ENCODE results near the gene DPP4. TPM values are rescaled to one million over a fixed set of nuclear protein-coding genes. Genes with fewer than 3 reads are reported as not detected.

Gene DPP4
- total RNA-seq, 1 experiment from 2014 or later: 2.8 TPM

DNA sequence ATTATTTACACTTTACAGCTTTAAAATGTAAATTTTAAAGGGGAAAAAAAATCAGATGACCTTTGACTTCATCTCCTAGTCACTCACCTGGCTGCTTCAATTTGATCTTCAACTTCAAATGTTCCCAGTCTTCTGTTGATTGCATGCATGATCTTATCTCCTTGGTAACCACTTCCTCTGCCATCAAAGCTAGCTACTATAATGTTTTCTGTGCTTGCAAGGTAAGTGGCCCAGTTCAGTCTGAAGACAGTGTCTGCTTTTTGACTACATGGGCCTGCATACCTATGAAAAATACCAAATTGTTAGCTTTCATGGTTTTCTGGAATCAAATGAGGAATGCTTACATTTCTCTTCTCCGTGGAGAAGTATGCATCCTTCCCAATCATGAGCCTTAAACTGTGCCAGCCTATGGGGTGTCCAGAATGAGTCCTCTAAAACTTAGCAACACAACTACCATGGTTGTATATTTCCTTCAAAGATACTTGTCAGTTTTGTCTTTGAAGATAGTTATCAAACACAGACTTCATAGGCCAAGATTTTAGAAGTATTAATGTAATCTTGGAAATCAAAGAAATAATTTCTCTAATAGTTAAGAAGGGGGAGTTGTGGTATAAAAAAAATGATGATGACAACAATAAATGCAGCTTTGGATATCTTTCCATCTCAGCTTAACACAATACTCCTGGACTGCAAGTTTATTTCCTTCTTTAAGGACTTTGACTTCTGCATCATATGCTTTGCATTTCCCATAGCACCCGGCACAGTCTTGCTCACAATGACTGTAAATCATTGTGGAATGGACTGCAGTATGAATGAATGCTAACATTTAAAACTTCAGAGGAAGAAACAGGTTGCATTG lies 62.1 kb downstream of the DPP4 start:
- H2BK5ac ChIP-seq (ENCODE audit: insufficient read length, low read length): no peak overlapping the region
- H3K18ac ChIP-seq (ENCODE audit: insufficient read length, low read depth, low read length): no peak overlapping the region
- H2AK5ac ChIP-seq (ENCODE audit: insufficient read length, low read length): no peak overlapping the region
- peaks cover 12 to 14% of the 10 kb centered on the region in 2 experiments for H3K4me1 Mint-ChIP-seq
- H2BK120ac ChIP-seq (ENCODE audit: low read depth, low read length, poor library complexity, severe bottlenecking): no peak overlapping the region
- H2BK12ac ChIP-seq (ENCODE audit: insufficient read length, low read depth, low read length): no peak overlapping the region
- no peak overlapping the region for H2AFZ ChIP-seq (ENCODE audit: low read length)
- H3K27me3 Mint-ChIP-seq (ENCODE audit: low read depth): no peaks in the 10 kb centered on the region
- no peaks in the 10 kb centered on the region for H3K27me3 ChIP-seq (ENCODE audit: insufficient read depth, low read length)
- H3K14ac ChIP-seq (ENCODE audit: insufficient read depth, low read length): no peak overlapping the region
- no CpG with 5 or more reads among the region's 2 CpGs for WGBS (ENCODE audit: extremely low coverage, insufficient read length, low lambda C conversion rate)
- no peaks in the 10 kb centered on the region for H3K23me2 ChIP-seq (ENCODE audit: insufficient read length, low read depth, low read length, poor library complexity, severe bottlenecking)
- no peaks in the 10 kb centered on the region for H3K79me2 ChIP-seq (ENCODE audit: insufficient read depth, low read length)
- H3K27ac Mint-ChIP-seq: no peak overlapping the region
- H3K4me2 ChIP-seq (ENCODE audit: insufficient read depth, insufficient read length, low read length): no peak overlapping the region
- no peak overlapping the region for H2BK15ac ChIP-seq (ENCODE audit: low read depth, low read length)
- DNase-seq: no peak
- H4K8ac ChIP-seq (replicated peaks; ENCODE audit: insufficient read length, low read depth, low read length): no peak overlapping the region
- H3K9me3 Mint-ChIP-seq: no peaks in the 10 kb centered on the region
- H2BK20ac ChIP-seq (ENCODE audit: low read depth, low read length, poor library complexity, severe bottlenecking): no peak overlapping the region
- no peaks in the 10 kb centered on the region for H4K20me1 ChIP-seq (ENCODE audit: control insufficient read depth, insufficient read depth, insufficient read length)
- no peak overlapping the region for H3K4me3 Mint-ChIP-seq
- no peak overlapping the region for H3T11ph ChIP-seq (ENCODE audit: low read length)
- H3K4ac ChIP-seq (ENCODE audit: low read depth, low read length): no peak overlapping the region
- TF ChIP-seq CTCF (conservative IDR thresholded peaks at IDR 0.05): no peak
- H3K23ac ChIP-seq (ENCODE audit: insufficient read length, low read depth, low read length): no peak overlapping the region
- H4K91ac ChIP-seq (ENCODE audit: insufficient read length, low read depth, low read length): no peak overlapping the region
- no peak overlapping the region for H3K9ac ChIP-seq (ENCODE audit: extremely low read depth, insufficient read length, low read length)
- H3K4me1 ChIP-seq (ENCODE audit: insufficient read depth, low read length): peaks cover 3% of the 10 kb centered on the region; the same call in 1 of the 2 replicates
- no peak overlapping the region for H3K56ac ChIP-seq (ENCODE audit: insufficient read length, low read depth, low read length)
- H3K79me1 ChIP-seq (ENCODE audit: insufficient read depth, low read depth, low read length, poor library complexity, severe bottlenecking): no peaks in the 10 kb centered on the region
- no peaks in the 10 kb centered on the region; a peak in 1 of 7 replicates for H3K36me3 Mint-ChIP-seq (ENCODE audit: insufficient read depth in 1 of 3, low read depth in 3 of 3)
- H3K9me3 ChIP-seq (ENCODE audit: control insufficient read depth, low read depth, low read length): no peaks in the 10 kb centered on the region
- H4K5ac ChIP-seq (ENCODE audit: insufficient read length, low read depth, low read length): no peak overlapping the region
- H3K27ac ChIP-seq (ENCODE audit: insufficient read length, low read depth, low read length): no peak overlapping the region

Data from H9 (cell line).